ENCODE results near the gene SLC13A3.

SLC13A3 gene

DNA sequence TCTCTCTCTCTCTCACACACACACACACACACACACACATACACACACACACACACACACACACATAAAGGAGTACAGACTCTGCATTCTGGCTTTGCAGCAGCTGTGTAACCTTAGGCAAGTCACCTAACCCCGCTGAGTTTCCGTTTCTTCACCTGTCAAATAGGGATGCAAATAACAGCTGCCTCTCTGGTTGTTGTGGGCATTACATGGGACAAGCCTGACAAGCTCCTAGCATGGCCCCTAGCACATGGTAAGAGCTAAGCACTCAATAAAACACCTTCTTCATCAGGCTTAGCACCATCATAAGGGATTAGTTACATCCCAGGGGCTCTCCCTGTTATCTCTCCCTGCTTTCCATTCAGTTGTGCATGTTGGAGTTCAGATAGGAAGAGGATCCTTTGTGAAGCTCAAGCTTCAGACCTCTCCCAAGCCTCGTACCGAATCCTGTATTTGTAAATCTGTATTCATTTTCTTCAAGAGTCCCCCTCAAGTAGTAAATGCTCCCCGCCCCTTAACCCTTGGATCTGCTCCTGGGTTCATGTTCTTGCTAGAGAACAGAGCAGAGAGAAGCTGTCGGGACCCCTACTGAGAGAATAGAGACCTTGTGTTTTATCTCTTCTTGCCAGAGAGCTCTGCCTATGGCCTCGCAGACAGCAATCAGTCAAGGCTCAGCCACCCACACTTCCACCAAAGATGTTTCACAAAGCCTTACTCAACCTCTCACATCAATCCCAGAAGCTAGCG lies 2.2 kb downstream of the SLC13A3 start:
- Histone ChIP-seq H3K9ac (ENCODE audit: low read length) (no peak overlapping the region), H3K79me2 (ENCODE audit: insufficient read depth, low read length) (no peaks in the 10 kb centered on the region), H3K9me2 (ENCODE audit: low read depth, low read length) (no peaks in the 10 kb centered on the region), H3K4me3 (ENCODE audit: low read depth, low read length, poor library complexity, severe bottlenecking) (no peak overlapping the region), H3K27ac (ENCODE audit: low read depth, low read length, poor library complexity, severe bottlenecking) (no peak overlapping the region), H3K4me1 (ENCODE audit: insufficient read depth, low read length, severe bottlenecking) (no peaks in the 10 kb centered on the region), H4K20me1 (ENCODE audit: insufficient read depth, low read length) (no peaks in the 10 kb centered on the region), H3F3A (ENCODE audit: insufficient read depth, low read length) (no peaks in the 10 kb centered on the region), H2AFZ (ENCODE audit: low read length) (no peak overlapping the region), H3K27me3 (ENCODE audit: insufficient read depth, low read length) (no peaks in the 10 kb centered on the region), H3K4me2 (ENCODE audit: low read length) (no peak overlapping the region), H3K9me3 (ENCODE audit: low read length) (no peaks in the 10 kb centered on the region), H3K36me3 (ENCODE audit: insufficient read depth, low read length) (no peaks in the 10 kb centered on the region)
- TF ChIP-seq EZH2 (IDR thresholded peaks at IDR 0.05; ENCODE audit: borderline replicate concordance, low read length): no peak
- TF ChIP-seq, protein P1, sequence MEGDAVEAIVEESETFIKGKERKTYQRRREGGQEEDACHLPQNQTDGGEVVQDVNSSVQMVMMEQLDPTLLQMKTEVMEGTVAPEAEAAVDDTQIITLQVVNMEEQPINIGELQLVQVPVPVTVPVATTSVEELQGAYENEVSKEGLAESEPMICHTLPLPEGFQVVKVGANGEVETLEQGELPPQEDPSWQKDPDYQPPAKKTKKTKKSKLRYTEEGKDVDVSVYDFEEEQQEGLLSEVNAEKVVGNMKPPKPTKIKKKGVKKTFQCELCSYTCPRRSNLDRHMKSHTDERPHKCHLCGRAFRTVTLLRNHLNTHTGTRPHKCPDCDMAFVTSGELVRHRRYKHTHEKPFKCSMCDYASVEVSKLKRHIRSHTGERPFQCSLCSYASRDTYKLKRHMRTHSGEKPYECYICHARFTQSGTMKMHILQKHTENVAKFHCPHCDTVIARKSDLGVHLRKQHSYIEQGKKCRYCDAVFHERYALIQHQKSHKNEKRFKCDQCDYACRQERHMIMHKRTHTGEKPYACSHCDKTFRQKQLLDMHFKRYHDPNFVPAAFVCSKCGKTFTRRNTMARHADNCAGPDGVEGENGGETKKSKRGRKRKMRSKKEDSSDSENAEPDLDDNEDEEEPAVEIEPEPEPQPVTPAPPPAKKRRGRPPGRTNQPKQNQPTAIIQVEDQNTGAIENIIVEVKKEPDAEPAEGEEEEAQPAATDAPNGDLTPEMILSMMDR (IDR thresholded peaks at IDR 0.05; ENCODE audit: low read length): no peak

DNA sequence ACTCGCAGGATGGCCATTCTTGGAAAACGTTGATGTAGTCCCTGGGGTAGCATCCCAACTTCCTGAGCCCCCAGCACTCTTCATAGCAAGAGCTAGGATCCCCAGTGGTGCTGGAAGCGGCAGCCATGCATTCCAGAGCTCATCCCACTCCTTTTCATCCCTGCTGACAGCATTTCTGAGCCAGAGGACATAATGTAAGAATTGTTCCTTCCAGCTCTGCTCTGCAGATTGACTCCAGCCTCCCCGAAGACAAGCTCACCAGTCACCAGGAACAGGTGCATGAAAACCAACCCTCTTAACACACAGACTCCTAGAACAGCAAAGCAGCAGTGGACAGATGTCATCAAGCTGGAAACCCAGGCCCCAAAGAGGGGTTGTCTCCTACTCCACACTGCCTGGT lies 3.8 kb downstream of the SLC13A3 start:
- Histone ChIP-seq H3K4me3 (ENCODE audit: low read depth, low read length, poor library complexity, severe bottlenecking) (no peak overlapping the region), H2AFZ (ENCODE audit: low read length) (no peak overlapping the region), H3K4me2 (ENCODE audit: low read length) (no peak overlapping the region), H3K4me1 (ENCODE audit: insufficient read depth, low read length, severe bottlenecking) (no peaks in the 10 kb centered on the region), H3K9me3 (ENCODE audit: low read length) (no peaks in the 10 kb centered on the region), H3K36me3 (ENCODE audit: insufficient read depth, low read length) (no peaks in the 10 kb centered on the region), H3K27ac (ENCODE audit: low read depth, low read length, poor library complexity, severe bottlenecking) (no peak overlapping the region), H4K20me1 (ENCODE audit: insufficient read depth, low read length) (no peaks in the 10 kb centered on the region), H3K79me2 (ENCODE audit: insufficient read depth, low read length) (no peaks in the 10 kb centered on the region), H3K9ac (ENCODE audit: low read length) (no peak overlapping the region), H3K9me2 (ENCODE audit: low read depth, low read length) (no peaks in the 10 kb centered on the region), H3F3A (ENCODE audit: insufficient read depth, low read length) (no peaks in the 10 kb centered on the region), H3K27me3 (ENCODE audit: insufficient read depth, low read length) (0 out of 2 replicates have a peak, but pooled peaks cover 3% of the 10 kb centered on the region)
- no peak for TF ChIP-seq EZH2 (IDR thresholded peaks at IDR 0.05; ENCODE audit: borderline replicate concordance, low read length)
- TF ChIP-seq, protein P1 (IDR thresholded peaks at IDR 0.05; ENCODE audit: low read length): no peak

DNA sequence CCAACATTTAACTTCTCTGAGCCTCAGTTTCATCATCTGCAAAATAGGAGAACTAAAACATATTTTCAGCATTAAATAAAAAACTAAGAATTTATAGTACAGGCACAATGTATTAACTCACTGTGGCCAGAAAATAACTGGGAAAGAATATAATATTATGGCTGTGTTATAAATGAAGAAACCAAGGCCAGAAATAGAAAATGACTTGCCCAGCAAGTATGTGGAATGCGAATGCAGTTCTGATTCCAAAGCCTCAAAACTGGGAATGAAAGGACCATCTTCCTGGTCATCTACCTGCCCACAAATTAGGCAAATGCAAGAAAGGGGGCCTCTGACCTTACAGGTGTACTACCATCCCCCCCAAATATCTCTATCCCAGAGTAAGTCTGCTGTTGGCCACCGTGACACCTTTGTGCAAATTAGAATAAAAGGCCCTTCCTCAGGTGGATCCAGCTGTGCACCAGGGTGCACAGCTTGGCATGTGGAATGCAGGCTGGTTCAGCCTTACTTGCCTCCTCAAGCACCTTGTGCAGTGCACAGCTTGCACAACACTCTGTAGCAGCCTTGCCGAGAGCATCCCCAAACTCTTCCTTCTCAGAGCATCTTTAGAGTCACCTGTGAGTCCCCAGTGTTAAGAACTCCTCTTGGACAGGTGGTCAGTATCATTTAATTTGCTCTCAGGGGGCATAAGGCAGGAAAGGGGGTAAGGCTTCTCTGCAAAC lies 4.4 kb downstream of the SLC13A3 start:
- Histone ChIP-seq H3K9me2 (ENCODE audit: low read depth, low read length) (no peaks in the 10 kb centered on the region), H3K9me3 (ENCODE audit: low read length) (no peaks in the 10 kb centered on the region), H3K27me3 (ENCODE audit: insufficient read depth, low read length) (0 out of 2 replicates have a peak, but pooled peaks cover 4% of the 10 kb centered on the region), H3K9ac (ENCODE audit: low read length) (no peak overlapping the region), H3K4me3 (ENCODE audit: low read depth, low read length, poor library complexity, severe bottlenecking) (no peak overlapping the region), H4K20me1 (ENCODE audit: insufficient read depth, low read length) (no peaks in the 10 kb centered on the region), H3F3A (ENCODE audit: insufficient read depth, low read length) (no peaks in the 10 kb centered on the region), H2AFZ (ENCODE audit: low read length) (no peak overlapping the region), H3K36me3 (ENCODE audit: insufficient read depth, low read length) (no peaks in the 10 kb centered on the region), H3K27ac (ENCODE audit: low read depth, low read length, poor library complexity, severe bottlenecking) (no peak overlapping the region), H3K4me1 (ENCODE audit: insufficient read depth, low read length, severe bottlenecking) (no peaks in the 10 kb centered on the region), H3K4me2 (ENCODE audit: low read length) (no peak overlapping the region), H3K79me2 (ENCODE audit: insufficient read depth, low read length) (no peaks in the 10 kb centered on the region)
- TF ChIP-seq, protein P1 (IDR thresholded peaks at IDR 0.05; ENCODE audit: low read length): no peak
- TF ChIP-seq EZH2 (IDR thresholded peaks at IDR 0.05; ENCODE audit: borderline replicate concordance, low read length): no peak

Data from OCI-LY1 (cell line).